Measurements from ENCODE around the gene ATIC.
"Not testable (repeated sequence)": the region's sequence is repeated elsewhere in the genome, so short reads cannot be mapped to it uniquely, and the experiment has no call there.

The ATIC gene

GRCh38 chr2:215316336-215316735 is 4.5 kb downstream of the ATIC start:
- DNase-seq = no peak

DNA sequence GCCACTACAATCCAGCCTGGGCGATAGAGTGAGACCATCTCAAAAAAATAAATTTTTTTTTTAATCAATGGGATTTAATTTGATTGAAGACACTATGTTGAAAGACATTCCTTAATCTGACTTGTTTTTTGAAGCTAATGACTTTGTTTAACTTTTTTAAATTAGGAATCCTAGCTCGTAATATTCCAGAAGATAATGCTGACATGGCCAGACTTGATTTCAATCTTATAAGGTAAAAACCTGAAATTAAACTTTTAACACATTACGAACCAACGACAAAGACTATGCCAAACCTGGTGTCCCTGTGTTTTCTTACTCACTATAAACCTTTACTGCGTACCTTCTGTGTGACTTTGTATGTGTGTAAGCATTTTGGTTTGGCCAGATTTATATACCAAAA is 7.6 kb downstream of the ATIC start:
- no peak for DNase-seq

GRCh38 chr2:215320102-215320501 is 8.2 kb downstream of the ATIC start:
- no peak for DNase-seq

DNA sequence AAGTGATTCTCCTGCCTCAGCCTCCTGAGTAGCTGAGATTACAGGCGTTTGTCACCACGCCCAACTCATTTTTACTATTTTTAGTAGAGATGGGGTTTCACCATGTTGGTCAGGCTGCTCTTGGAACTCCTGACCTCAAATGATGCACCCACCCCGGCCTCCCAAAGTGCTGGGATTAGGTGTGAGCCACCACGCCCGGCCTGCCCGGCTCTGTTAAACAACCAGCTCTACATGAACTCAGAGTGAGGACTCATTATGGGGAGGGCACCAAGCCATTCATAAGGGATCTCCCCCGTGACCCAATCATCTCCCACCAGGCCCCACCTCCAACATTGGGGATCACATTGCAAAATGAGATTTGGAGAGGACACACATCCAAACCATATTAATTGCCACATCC is 8.8 kb downstream of the ATIC start:
- no peak for DNase-seq

DNA sequence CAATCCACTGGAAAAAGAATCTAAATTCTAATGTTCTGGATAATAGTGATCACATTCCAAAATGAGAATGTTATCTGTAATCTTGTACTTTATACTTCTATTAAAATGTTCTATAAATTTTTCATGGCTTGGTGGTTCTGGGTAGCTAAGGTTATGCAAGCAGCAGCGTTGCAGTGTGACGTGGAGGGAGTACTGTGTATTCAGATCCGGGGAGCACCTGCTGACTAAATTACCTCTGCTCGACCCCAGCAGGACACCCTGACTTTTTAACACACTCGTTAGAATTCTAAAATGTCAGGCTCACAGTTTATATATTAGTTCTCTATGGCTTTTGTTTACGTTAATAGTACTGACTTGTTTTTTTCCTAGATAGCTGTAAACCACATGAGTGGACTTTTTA is 13.0 kb downstream of the ATIC start:
- no peak for DNase-seq

- no peak for DNase-seq
Measured at GRCh38 chr2:215328066-215328465, 16.2 kb downstream of the ATIC start.

DNA sequence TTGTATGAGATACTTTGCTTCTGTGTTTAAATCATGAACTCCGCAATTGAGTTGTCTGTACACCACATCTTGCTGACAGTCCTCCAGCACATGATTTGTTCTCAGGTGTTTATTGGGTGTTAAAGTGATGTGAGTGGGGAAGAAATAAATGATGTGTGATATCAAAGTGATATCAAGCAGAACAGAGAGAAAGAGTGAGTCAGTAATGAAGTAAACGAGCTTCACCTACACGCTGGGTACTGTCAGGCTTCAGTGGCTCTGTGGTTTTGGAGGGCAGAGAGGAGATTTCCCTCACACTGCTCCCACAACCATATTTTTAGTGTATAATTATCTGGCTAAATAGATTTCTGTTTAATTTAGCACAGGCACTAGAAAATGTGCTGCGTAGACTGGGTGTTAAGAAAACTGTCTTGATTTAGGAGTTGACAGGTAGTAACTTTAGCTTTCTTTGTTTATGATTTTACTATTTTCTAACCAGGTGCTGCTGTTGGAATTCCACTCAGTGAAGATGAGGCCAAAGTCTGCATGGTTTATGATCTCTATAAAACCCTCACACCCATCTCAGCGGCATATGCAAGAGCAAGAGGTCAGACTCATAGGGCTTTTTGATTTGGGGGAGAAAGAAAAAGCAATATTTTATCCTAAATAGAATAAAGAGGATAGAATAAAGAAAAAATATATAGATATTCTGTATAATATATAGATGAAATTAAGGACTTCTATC is 21.2 kb downstream of the ATIC start:
- DNase-seq = no peak

DNA sequence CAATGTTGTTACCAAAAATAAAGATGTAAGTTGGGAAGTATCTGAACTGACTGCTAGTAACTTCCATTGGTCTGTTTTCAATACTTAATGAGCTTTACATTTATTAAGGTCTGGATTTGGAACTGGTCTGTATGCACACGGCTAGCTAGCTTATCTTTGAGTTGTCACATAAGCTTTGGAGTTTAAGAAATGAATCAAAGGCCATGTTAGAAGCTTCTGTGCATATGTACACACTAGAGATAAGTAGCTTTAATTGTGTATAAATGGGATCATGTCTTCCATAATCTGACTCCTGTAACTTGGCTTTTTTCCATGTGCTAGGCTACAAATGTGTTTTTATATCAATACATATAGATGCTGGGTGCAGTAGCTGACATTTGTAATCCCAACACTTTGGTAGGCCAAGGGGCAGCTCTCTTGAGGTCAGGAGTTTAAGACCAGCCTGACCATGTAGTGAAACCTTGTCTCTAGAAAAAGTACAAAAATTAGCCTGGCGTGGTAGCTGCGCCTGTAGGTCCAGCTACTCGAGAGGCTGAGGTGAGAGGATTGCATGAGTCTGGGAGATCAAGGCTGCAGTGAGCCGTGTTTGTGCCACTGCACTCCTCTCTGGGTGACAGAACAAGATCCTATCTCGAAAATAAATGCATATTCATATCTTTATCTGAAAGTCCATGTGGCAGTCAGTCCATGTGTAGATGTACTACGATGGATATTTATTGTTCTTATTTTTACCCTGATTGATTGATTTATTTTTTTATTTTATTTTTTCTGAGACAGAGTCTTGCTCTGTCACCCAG is 27.2 kb downstream of the ATIC start:
- DNase-seq = no peak

DNA sequence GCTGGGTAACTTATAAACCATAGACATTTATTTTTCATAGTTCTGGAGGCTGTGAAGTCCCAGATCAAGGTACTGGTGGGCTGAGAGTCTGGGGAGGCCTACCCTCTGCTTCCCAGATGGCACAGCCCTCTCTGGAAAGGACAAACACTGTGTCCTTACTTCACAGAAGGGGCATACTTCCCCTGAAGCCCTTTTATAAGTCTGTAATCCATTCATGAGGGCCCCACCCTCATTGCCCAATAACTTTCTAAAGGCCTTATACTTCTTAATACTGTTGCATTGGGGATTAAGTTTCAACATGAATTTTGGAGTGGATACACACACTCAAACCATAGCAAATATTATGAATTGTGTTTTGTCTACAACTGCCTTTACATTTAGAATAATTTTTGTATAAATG is 36.0 kb downstream of the ATIC start:
- DNase-seq = no peak

- no peak for DNase-seq
Measured at GRCh38 chr2:215352602-215353001, 40.7 kb downstream of the ATIC start.

- DNase-seq = no peak
Measured at GRCh38 chr2:215354771-215355695, 43.2 kb downstream of the ATIC start.

DNA sequence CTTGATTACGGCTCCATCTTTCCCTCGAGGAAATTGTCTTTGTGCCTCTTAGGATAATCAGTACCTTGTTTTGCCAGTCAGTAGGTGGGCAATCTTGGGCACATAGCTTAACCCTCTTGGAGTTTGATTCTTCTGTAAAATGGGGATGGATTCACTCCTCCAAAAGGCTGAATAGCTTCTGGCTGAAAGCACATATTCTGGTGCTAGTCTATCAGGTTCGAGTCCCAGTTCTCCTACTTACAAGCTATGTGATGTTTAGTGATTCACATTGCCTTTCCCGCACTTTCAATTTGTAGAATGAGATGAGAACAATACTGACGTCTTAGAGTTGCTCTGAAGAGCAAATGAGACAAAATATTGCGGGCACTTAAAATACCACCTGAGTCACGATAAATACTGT is 43.9 kb downstream of the ATIC start:
- DNase-seq = no peak

DNA sequence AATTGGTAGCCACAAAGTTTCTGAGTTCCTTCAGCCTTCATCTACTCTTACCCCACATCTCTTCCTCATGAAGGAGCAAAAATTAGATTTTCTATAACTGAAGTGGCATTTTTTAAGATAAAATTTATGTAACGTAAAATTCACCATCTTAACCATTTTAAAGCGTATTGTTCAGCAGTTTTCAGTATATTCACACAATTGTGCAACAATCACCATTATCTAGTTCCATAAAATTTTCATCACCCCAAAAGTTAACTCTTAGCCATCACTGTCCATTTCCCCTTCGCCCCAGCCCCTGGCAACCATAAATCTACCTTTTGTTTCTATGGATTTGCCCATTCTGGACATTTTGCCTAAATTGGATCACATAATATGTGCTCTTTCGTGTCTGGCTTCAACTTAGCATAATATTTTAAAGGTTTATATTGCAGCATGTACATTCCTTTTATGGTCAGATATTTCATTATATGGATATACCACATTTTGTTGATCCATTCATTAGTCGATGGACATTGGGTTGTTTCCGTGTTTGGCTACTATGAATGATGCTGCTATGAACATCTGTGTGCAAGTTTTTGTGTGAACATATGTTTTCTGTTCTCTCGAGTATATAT is 44.6 kb downstream of the ATIC start:
- no peak for DNase-seq

DNA sequence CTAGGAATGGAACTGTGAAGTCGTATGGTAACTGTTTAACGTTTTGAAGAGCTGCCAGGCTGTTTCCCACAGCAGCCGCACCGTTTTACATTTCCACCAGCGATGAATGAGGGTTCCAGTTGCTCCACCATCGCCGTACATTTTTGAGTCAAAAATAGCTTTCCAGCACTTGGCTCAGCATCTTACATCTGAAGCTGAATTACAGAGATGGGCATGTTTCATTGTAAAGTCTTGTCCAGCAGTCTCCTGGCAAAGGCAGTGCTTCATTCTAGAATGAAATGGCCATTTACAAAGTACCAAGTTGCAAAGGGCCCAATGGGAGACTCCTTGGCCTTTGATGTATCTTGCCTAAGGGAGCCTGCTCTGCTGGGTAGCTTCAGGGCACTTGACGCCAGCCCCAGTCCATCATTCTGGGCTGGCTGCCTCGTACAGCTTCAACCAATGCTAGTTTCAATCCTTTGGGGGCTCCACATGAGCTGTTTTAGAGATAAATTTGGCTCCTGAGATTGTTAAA is 45.1 kb downstream of the ATIC start:
- DNase-seq = no peak

DNA sequence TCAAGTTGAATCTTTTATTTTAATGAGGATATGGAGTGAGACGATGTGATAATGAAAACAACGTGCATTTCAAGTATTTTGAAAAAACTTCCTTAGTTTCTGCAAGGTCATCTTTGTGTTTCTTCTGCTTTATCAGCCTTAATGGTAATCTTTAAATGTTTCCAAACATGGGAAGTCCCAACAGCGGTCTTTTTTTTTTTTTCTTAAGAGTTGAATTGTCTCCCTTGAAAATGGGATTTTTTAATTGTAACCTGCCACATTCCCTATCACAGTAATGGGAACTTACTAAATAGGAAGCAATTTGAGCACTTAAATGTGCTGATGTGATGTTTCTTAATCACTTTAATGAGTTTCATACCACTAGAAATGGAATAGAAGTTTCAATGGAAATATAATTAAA is 45.8 kb downstream of the ATIC start:
- no peak for DNase-seq

- no peak for DNase-seq
Measured at GRCh38 chr2:215358312-215358845, 46.5 kb downstream of the ATIC start.

DNA sequence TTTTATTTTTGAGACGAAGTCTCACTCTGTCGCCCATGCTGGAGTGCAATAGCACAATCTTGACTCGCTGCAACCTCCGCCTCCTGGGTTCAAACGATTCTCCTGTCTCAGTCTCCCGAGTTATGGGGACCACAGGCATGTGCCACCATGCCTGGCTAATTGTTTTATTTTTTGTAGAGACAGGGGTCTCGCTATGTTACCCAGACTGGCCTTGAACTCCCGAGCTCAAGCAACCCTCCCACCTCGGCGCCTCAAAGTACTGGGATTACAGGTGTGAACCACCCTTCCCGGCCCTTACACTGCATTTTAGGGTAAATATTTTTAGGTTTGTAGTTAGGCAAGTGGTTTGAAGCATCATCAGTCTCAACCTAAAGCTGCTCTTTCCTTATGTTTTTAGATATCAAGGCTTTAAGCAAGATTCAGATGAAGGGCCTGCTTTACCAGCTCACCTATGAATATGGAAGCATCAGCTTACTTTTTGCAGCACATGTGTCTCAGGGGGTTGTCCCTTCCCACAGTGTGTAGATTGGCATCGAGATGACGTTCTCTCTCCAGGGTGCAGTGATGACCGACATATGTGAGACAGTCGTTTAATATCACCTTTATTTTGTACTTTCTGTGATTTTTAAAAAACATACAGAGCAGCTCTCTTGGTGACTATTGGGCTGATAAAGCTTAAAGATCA is 47.2 kb downstream of the ATIC start:
- DNase-seq = no peak

DNA sequence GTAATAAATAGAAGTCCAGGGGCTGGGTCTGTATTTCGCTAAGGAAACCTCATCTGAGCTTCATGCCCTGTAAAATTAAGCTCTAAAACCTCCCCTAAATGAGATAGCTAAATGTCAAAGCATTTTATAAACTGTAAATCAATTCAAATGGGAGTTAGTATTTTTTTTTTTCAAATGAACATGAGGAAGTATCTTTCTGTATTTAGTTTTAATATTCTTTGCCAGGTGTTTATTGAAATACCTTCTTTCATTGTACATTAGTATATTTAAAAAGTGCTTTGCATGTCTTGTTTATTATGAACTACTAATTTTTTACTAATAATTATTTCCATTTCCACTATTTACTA is 47.7 kb downstream of the ATIC start:
- no peak for DNase-seq

DNA sequence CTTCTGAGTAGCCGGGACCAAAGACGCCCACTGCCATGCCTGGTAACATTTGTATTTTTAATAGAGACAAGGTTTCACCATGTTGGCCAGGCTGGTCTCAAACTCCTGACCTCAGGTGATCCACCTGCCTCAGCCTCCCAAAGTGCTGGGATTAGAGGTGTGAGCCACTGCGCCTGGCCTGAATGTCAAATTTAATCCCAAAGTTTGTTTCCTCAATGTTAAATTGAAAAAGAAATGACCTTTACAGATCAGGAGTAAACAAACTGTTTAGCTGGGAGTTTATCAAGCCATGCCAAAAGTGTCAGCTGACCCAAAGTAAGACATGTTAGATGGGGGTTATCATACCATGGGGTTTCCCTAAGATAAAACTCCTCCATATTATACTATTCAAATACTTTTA is 48.2 kb downstream of the ATIC start:
- DNase-seq = not testable (repeated sequence)

GRCh38 chr2:215360596-215360995 is 48.7 kb downstream of the ATIC start:
- DNase-seq = no peak

- no peak for DNase-seq
Measured at GRCh38 chr2:215361211-215361875, 49.5 kb downstream of the ATIC start.
